NCI-H748 (cell line): Measurements from ENCODE around the gene C3orf85.
A peak's percentile ranks its signal among the peaks of the same experiment; 100 is the strongest.

ENCODE experiments used
- DNase-seq: peaks from one replicate; lab custom pipeline; 2025; ENCODE audit not compliant: unreplicated experiment; lab: John Stamatoyannopoulos, UW

C3orf85 gene

DNA sequence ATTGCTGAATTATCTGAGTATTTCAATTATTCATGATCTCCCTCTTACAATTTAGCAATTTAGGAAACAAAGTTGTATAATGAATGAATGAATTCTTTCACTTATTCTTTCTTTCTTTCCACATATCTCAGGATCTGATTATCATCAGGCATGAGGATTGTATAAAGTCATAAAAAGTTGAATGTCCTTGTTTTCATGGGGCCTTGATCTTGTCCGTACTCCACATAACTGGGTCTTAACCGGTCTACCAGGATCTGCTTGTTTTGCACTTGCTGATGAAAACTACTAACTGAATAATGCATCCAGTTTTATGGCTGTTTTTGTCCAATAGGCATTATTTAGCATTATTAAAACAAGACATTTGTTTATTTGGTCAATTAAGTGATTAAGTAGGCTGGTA is 12.6 kb downstream of the C3orf85 start:
- DNase-seq = no peak

DNA sequence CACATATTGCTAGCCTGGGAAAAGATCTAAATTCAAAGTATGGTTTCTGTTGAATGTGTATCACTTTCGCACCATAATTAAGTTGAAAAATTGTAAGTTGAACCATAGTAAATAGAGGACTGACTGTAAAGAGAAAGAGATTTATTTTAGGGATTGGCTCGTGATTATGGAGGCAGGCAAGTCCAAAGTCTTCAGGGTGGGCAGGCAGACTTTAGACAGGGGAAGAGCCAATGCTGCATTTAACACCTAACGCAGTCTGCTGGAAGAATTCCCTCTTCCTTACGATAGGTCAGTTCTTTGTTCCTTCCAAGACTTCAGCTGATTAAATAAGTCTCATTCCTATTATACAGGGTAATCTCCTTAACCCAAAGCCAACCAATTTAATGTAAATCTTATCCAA is 15.8 kb downstream of the C3orf85 start:
- DNase-seq = no peak

DNA sequence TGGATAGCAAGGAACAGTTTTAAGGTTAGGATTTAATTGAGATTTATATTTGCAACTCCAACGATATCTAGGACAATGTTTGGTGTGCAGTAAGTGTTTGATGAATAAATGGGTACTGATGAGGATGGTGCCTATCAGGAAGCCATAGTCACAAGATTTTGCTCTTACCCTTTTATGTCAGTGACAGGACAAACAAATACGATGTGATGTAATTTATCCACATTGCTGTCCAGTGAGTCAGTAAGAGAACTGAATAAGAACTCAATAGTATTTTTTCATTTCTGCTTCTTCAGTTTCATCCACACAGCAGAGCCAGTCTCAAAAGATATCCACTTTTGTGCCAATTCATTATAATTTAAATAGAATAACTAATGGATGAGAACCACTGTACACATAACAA is 18.5 kb downstream of the C3orf85 start:
- no peak for DNase-seq

DNA sequence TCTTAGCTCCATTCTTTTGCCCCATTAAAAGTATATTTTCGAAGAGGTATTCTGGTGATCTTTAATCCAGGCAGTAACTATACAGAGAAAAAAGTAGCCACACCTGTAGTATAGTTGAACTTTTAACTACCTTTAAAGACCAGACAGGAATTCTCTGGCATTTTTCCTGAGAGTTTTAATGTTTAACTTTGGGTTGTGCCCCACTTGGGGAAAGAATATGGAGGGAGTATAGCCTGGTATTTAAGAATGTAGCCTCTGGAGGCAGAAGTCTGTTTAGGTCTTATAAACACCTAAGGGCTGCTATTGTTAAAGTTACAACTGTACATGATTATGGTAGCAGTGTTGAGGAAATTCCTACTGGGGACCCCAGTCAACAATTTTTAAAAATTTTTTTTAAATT is 19.3 kb downstream of the C3orf85 start:
- DNase-seq = no peak

DNA sequence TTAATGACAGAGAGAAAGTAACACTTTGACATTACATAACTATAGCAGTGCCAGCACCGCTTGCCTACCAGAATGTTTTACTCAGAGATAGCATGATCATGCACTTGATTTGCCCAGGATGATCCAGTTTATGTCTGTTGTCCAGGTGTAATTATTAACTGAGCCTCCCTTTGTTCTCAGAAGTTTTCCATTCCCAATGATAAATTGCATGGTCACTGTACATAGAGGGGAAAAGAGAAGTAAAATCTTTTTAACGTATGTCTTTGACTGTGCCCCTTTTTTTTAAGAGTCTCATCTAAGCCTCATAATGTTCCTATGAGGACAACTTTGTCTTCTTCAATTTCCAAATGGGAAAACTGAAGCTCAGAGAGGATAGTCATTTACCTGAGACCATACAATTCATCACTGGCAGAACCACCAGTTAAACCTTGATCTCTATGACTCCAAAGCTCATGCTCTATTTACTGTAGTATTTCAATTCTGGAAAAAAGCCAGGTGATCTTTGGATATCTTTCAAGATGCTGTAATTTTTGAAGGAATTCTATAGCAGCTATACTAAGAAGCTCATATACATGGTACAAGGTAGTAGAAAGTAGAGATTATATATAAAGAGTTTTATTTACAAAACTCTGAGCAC is 25.1 kb downstream of the C3orf85 start:
- no peak for DNase-seq

DNA sequence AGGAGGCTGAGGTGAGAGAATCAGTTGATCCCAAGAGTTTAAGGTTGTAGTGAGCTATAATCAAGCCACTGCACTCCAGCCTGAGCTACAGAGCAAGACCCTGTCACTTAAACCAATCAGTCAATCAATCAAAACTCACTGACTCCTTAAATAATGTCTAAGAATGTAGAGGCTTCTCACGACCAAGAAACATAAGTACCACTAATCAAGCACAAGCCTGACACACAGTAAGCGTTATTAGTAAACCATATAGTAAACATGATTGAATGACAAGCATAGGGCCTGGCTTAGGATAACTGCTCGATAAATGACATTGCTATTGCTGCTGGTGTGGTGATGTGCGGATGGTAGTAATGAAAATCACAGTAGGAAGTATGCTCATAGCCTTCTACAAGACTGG is 29.4 kb downstream of the C3orf85 start:
- no peak for DNase-seq

DNA sequence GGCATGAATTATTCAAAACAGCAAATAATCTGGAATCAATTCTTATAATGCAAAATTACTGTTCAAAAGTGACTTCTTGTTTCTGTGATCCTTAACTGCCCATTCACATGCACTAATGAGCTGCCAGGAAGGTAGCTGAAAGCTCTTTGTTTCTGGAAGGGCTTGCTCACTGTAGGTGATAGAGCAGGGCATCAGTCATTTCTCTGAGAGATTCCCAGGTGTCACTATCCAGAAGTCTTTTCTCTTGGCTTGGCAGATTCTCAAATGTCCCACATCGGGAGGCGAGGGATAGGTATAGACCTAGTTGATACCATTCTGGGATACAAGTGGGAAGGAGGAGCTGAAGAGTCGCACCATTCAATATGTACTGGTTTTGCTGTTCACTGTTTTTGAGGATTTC is 35.0 kb downstream of the C3orf85 start:
- no peak for DNase-seq

DNA sequence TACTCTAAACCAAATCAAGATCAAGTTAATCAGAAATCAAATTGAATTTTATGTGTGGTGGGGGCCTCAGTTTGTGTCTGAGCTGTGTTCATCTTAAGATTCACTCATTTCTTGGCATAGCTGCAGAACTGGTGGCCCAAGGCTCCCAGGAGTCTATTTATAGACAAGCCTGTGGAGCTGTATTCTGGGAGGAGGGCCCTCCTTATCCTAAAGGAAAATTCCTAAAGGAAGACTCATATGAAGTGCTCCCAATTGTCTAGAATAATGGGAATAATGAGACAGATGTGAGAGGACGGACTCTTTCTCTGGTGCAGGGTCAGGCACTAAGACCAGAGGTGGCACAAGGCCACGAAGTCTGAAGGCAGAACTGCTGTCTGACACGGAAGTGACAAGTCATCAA is 38.9 kb downstream of the C3orf85 start:
- no peak for DNase-seq

DNA sequence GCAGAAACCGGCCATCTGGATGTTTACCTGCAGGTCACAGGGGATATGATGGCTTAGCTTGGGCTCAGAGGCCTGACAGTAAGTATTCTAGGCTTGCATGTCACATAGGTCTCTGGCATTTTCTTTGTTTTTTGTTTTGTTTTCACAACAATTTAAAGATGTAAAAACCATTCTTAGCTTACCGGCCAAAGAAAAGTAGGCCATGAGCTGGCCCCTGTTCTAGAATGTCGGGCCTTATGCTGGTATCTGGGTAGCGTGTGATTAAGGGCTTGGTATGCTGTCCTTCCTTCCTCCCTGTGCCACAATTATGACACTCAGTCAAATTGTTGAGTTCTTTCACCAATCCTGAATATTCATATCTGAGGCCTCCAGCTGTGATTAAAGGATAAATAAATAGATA is 40.2 kb downstream of the C3orf85 start:
- no peak for DNase-seq

DNA sequence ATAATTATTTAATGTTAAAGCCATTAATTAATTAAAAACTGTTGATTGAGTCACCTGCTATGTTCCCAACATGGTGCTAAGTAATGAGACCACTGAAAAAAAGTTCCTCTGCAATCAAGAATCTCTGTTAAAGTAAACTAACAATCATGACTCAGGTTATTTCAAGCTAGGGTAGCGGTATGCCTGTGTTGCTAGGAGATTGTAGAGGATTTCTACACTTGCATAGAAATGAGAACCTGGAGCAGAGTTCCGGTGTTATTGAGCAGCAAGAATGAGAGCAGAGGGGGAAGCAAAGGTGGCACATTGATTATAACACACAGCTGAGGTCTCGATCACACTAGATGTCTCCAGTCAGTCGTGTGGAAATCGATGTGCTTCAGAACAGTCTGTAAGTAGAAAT is 41.4 kb downstream of the C3orf85 start:
- no peak for DNase-seq

DNA sequence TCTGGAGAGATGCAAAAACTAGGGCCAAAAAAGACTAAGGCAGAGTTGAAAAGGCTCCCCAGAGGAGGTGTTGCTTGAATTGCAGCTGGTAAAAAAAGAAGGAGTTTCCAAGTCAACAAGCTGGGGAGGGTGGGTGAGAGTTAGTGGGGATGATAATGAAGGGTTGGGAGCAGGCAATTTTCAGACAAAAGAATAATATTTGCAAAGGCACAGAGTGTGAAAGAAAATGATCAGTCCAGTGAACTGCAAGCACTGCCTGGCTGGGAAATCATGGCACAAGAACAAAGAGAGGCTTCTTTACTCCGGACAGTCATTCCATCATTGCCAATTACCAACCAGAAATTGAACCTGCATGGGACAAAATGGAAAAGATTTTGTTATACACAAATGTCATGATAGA is 42.2 kb downstream of the C3orf85 start:
- DNase-seq = peak; percentile 68

DNA sequence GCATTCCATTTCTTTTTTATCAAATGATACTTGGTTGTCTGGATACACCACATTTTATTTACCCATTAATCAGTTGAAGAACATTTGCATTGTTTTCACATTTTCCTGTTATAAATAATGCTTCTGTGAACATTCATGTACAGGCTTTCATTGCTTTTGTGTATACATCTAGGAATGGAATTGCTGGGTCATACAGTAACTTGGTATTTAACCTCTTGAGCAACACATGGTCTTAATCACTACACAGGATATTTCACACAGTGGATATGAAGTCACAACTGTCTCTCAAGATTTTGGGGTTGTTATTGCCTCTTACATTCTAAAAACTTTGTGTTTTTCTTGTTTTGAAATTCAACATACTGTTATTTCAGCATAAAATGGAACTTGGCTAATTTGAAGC is 48.2 kb downstream of the C3orf85 start:
- no peak for DNase-seq

DNA sequence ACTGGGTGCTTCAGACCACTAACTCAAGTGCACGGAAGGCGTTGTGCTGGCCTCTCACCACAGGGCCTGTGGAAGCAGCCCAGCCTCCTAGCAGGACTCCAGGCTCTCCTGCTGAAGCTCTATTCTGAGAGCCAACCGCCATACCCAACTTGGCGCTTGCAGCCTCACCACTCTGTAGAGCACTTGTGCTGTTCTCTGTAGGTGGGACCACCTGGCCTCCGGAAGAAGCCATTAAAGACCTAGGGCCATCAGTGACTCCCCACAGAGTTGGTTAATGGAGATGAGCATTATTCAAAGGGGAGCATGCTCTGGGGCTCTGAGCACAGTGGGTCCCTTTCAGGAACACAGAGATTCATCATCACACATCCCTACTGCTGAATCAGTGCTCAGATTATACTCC is 50.9 kb downstream of the C3orf85 start:
- DNase-seq = peak; percentile 22

DNA sequence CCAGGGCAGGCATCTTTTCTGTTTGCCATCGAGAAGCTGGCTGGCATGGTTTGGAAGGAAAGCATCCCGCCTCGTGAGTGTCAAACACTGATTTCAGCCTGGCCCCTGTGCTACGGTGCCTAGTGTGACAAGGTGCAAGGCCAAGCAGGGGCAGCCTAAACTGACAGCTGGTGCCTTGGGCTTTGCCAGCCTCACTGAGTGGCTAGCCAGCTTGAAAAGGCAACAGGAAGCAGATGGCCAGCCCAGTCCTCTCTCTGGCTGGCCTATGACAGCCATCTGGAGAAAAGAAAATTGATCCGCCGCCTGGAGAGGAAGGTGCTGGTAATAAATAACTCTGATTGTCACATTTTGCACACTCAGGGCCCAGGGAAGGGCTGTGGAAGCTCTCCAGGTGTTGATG is 52.2 kb downstream of the C3orf85 start:
- peak; percentile 70 for DNase-seq

DNA sequence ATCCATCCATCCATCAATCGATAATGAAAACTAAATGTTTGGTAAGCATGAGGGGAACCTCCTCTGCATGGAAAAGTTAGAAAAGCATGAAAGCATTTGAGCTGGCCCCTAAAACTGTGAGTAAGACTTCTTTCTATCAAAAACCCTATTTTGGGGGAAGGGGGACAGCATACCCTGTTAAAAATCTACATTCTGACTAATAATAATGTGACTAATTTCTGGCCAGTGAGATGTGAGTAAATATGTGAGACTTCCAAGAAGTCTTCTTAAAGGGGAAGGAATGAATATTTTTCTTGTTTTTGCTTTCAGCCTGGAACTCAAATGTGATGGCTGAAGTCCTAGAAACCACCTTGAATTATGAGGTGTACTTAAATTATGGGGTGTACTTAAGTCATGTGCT is 54.9 kb downstream of the C3orf85 start:
- no peak for DNase-seq

DNA sequence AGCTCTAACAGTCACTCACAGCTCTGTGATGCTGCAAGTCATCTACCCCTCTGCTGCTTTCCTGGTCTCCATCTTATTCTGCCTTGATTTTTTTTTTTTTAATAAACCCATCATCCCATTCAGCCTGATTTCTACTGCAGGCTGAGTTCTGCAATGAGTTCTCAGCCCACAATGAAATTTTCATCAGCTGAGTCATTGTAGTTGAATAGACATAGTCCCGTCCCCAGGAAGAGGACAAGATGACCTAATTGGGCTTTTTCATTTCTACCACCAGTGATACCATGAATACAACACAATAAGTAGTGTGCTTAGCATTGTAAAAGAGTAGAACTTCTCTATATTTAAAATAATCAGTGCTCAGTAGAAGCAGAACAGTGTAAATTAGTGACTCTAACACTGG is 59.3 kb downstream of the C3orf85 start:
- no peak for DNase-seq
